GM15510 (cell line): ENCODE results near the gene UBAC1.

Experiments used
- POLR2A ChIP-seq: IDR thresholded peaks from 3 replicates; pipeline ENCODE4 v1.6.1; 2011; ENCODE audit warnings: borderline replicate concordance; ENCODE audit not compliant: insufficient read length; ENCODE audit errors: extremely low read depth

Gene UBAC1

GRCh38 chr9:135961811-135962695, 880 bp upstream of the UBAC1 start:
- TF ChIP-seq POLR2A, result no peak

GRCh38 chr9:135960411-135961276, 529 bp downstream of the UBAC1 start:
- peak; percentile 65 for TF ChIP-seq POLR2A

GRCh38 chr9:135959814-135960213, 1.4 kb downstream of the UBAC1 start:
- TF ChIP-seq POLR2A, result no peak

- TF ChIP-seq POLR2A, result no peak
These were observed 2.7 kb downstream of the UBAC1 start for GRCh38 chr9:135958485-135958884.

- TF ChIP-seq POLR2A, result no peak
These were observed 3.7 kb downstream of the UBAC1 start for GRCh38 chr9:135957431-135957830.

- no peak for TF ChIP-seq POLR2A
These were observed 4.4 kb downstream of the UBAC1 start for GRCh38 chr9:135956802-135957174.

- no peak for TF ChIP-seq POLR2A
These were observed 5.0 kb downstream of the UBAC1 start for GRCh38 chr9:135955934-135956801.

- no peak for TF ChIP-seq POLR2A
These were observed 8.4 kb downstream of the UBAC1 start for GRCh38 chr9:135952664-135953206.

GRCh38 chr9:135951889-135952663, 9.1 kb downstream of the UBAC1 start:
- TF ChIP-seq POLR2A, result no peak

GRCh38 chr9:135950135-135950682, 11.0 kb downstream of the UBAC1 start:
- TF ChIP-seq POLR2A, result no peak

GRCh38 chr9:135949501-135950134, 11.6 kb downstream of the UBAC1 start:
- TF ChIP-seq POLR2A, result no peak

- TF ChIP-seq POLR2A, result no peak
These were observed 12.2 kb downstream of the UBAC1 start for GRCh38 chr9:135948968-135949367.

GRCh38 chr9:135948446-135948845, 12.7 kb downstream of the UBAC1 start:
- no peak for TF ChIP-seq POLR2A

- TF ChIP-seq POLR2A, result no peak
These were observed 13.6 kb downstream of the UBAC1 start for GRCh38 chr9:135947582-135947981.
